Large intestine (tissue), 3 donors: ENCODE measurements around the gene TSPAN2. TPM values are rescaled to one million over a fixed set of nuclear protein-coding genes. Genes with fewer than 3 reads are reported as not detected.

Experiments used
- DNase-seq, 2 donors: peaks; one replicate each; pipeline versions ENCODE4 v3.0.0 to v3.0.0-alpha.2; 2013
- H3K27ac ChIP-seq: one replicate; pipeline ENCODE4 v1.5.1; 2013; ENCODE audit warnings: low read length
- H3K27me3 ChIP-seq: 2 replicates; pipeline ENCODE4 v1.6.1; 2013; ENCODE audit warnings: low read length; ENCODE audit not compliant: control insufficient read depth, insufficient read depth
- H3K36me3 ChIP-seq: 2 replicates; pipeline ENCODE4 v1.6.1; 2013; ENCODE audit warnings: low read length; ENCODE audit not compliant: control insufficient read depth, insufficient read depth
- H3K4me1 ChIP-seq: one replicate; pipeline ENCODE4 v1.6.1; 2013; ENCODE audit warnings: low read length; ENCODE audit not compliant: control insufficient read depth, insufficient read depth
- H3K4me3 ChIP-seq: one replicate; pipeline ENCODE4 v1.5.1; 2013; ENCODE audit warnings: low read length
- H3K9me3 ChIP-seq: one replicate; pipeline ENCODE4 v1.6.1; 2013; ENCODE audit warnings: mild to moderate bottlenecking, low read depth, low read length, moderate library complexity; ENCODE audit not compliant: control insufficient read depth
- WGBS: methylation state at CpG from one replicate; pipeline ENCODE4 v1.1.5; 2013; ENCODE audit warnings: low lambda C conversion rate; ENCODE audit not compliant: insufficient coverage; 5-methylcytosine and 5-hydroxymethylcytosine counted together
- polyA plus RNA-seq: library from polyadenylated mRNA; unstranded; fragments of 120-200 nt; gene quantifications from one replicate; pipeline ENCODE4 v1.2.1, GENCODE V29; 2013

The TSPAN2 gene
- polyA plus RNA-seq, 1 donor = 14.0 TPM

DNA sequence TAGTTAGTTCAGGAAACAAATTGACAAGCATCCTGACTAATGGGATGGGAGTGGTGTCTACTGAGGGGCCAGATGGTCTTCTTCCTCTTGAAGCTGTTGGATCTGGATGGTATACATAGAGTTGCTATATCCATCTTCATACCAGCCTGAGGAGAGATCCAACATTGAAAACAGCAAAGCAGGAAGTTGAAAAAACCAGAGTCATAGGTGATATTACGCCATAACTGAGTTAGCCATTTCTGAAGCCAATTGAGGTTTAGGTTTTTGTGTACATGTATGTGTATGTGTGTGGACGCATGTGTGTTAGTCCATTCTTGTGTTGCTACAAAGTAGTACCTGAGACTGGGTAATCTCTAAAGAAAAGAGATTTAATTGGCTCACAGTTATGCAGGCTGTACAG is 2.3 kb upstream of the TSPAN2 start:
- H3K9me3 ChIP-seq = no peaks in the 10 kb centered on the region
- H3K36me3 ChIP-seq = no peaks in the 10 kb centered on the region
- H3K4me3 ChIP-seq = no peak overlapping the region
- H3K27me3 ChIP-seq = peaks cover 7% of the 10 kb centered on the region
- H3K4me1 ChIP-seq = peaks cover 4% of the 10 kb centered on the region
- H3K27ac ChIP-seq = no peak overlapping the region
- WGBS = 90% methylated on average over 1 of the region's 2 CpGs
- DNase-seq = no peak

DNA sequence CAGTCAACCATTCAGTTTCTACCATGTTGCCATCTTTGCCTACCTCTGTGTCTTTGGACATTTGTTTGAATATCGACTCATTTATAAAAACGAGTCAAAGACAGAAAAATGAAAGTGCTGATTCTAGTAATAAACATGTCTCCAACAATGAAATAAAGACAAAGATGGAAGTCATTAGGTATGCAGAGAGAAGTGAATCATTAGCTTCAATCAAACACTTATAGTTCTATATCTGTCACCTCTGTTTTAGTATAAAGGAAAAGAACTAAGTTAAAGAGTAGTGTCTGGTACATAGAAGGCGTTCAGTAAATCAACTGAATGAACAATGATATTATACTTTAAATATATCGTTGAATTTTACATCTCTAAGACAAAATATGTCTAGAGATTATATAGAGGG is 1.7 kb upstream of the TSPAN2 start:
- Histone ChIP-seq H3K4me3 (no peak overlapping the region), H3K27ac (no peak overlapping the region), H3K9me3 (no peaks in the 10 kb centered on the region), H3K27me3 (peaks cover 7% of the 10 kb centered on the region), H3K4me1 (peaks cover 4% of the 10 kb centered on the region), H3K36me3 (no peaks in the 10 kb centered on the region)
- WGBS = 100% methylated on average over 1 of the region's 4 CpGs
- DNase-seq = no peak

DNA sequence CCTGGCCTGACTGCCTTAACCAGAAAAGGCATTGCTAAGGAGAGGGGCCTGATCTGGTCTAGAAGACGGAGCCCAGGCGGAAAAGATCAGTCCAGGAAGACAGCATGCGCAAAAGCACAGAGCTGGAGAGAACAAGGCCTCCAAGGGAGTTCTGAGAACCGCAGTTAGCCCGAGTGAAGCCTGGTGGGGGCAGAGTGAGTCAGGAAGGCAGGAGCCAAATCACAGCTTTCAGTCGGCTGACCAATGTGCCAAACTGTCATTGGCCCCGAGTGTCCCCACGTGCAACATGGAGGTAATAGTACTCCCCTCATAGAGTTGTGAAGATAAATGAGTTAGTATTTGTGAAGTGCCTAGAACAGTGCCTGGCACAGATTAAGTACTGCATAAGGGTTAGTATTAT is 1.2 kb upstream of the TSPAN2 start:
- Histone ChIP-seq H3K36me3 (no peaks in the 10 kb centered on the region), H3K27ac (peak overlapping the region; percentile 41), H3K4me3 (peak overlapping the region; percentile 57), H3K27me3 (peaks cover 7% of the 10 kb centered on the region), H3K4me1 (peaks cover 4% of the 10 kb centered on the region), H3K9me3 (no peaks in the 10 kb centered on the region)
- no peak for DNase-seq
- 100% methylated on average over 1 of the region's 8 CpGs for WGBS

DNA sequence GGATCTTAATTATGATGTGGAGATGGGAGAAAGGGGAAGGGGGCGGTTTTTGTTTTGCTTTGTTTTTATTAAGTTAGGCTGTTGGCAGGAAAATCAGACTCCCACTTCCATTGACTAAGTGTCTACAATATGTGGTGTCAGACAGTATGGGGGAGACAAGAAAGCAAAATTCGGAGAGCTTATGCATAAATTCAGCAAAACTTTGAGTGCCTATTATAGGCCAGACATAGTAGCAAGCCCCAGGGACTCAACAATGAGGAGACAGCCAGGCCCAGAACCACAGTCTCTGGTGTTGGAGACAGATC is 835 bp upstream of the TSPAN2 start:
- no peak for DNase-seq
- H3K4me1 ChIP-seq = peaks cover 4% of the 10 kb centered on the region
- peak overlapping the region; percentile 57 for H3K4me3 ChIP-seq
- WGBS = no CpG with 5 or more reads among the region's 2 CpGs
- H3K36me3 ChIP-seq = no peaks in the 10 kb centered on the region
- no peaks in the 10 kb centered on the region for H3K9me3 ChIP-seq
- H3K27me3 ChIP-seq = peaks cover 7% of the 10 kb centered on the region
- peak overlapping the region; percentile 41 for H3K27ac ChIP-seq

DNA sequence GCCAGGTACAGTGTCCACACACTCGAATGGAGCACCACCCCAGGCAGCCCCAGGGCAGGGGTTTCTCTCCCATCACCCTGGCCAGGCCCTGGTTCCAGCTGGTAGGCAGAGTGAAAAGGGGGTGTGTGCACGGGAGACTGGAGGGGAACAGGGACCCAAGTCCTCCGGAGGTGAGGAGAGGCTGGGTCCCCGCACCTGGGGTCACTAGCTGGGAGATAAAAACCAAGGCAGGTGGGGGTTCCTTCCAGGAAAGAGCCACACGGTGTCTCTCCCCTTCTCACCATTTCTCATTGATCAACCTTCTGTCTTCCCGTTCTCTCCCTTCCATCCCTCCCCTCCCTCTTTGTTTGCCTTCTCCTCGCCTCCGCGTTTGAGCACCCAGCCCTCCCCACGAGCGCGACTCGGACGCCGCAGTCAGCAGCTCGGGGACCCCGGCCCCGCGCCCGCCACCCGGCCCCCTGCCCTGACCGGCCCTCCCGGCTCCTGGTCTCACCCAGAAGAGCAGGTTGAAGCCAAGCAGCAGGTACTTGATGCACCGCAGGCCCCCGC is 358 bp downstream of the TSPAN2 start:
- no peak for DNase-seq
- Histone ChIP-seq H3K4me1 (peaks cover 4% of the 10 kb centered on the region), H3K4me3 (peak overlapping the region; percentile 57), H3K27ac (peak overlapping the region; percentile 62), H3K9me3 (no peaks in the 10 kb centered on the region), H3K36me3 (no peaks in the 10 kb centered on the region), H3K27me3 (peaks cover 7% of the 10 kb centered on the region)
- 0% methylated on average over 2 of the region's 25 CpGs for WGBS

DNA sequence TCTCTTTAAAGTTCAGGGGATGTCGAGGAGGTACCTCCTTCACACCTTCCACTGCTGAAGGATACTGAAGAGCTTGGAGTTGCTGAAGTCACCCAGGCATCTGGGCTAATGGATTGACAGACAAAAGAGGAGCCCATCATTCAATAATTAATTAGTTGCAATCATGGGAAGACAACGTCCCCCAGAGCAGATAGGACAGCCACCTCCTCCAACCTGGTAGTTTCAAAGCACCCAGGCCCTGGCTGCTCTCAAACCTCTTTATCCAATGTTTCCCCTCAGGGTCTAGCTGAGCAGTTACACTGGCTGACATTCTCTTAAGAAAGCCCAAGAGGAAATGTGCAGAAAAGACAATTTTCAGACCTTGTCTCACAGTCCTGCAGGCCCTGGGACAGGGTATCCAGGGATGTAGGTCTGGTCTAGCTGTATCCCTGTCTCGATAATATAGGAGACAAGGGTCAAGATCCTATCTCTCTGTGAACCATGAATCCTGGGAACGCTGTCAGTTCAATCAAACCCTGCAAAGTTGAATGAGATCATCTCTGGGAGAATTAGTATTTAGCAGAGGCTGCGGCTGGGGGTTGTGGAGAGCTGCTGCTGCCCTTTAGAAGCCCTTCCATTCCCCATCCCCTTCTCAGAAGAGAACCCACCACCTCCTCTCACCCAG is 1.1 kb downstream of the TSPAN2 start:
- peaks cover 7% of the 10 kb centered on the region for H3K27me3 ChIP-seq
- peaks cover 4% of the 10 kb centered on the region for H3K4me1 ChIP-seq
- H3K27ac ChIP-seq = peak overlapping the region; percentile 62
- DNase-seq = peak in 1 of 2 donors; percentile 27
- WGBS = 20% methylated on average over 1 of the region's 5 CpGs
- no peaks in the 10 kb centered on the region for H3K36me3 ChIP-seq
- no peaks in the 10 kb centered on the region for H3K9me3 ChIP-seq
- H3K4me3 ChIP-seq = peak overlapping the region; percentile 57

DNA sequence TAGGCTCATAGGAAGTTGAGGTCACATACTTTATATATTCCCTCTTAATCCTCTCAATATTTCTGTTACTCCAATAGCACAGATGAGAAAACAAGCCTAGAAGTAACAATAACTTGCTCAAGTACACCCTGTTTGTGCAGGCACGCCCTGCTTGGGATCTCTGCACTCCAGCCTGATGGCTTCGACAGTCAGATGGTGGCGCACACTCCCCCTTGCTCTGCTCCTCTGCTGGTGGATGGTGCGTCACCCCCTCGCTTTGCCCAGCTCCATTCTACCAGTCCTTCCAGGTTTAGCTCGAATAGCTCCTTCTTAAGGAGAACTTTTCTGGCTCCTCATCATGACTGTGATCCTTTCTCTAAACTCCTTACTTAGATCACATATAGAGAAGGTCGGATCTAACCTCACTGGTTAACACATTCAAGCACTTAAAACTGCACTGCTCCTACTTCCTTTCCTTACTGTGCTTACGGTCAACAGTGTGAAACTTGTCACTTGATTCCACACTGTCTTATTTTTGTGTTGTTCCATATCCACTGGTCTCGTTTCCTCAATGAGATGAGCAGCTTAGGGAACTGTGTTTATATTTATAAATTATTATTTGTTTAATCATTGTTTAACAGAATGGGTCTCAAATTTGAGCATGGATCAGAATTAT is 3.0 kb downstream of the TSPAN2 start:
- DNase-seq = no peak
- Histone ChIP-seq H3K27me3 (peaks cover 7% of the 10 kb centered on the region), H3K9me3 (no peaks in the 10 kb centered on the region), H3K36me3 (no peaks in the 10 kb centered on the region), H3K4me3 (no peak overlapping the region), H3K4me1 (peaks cover 4% of the 10 kb centered on the region), H3K27ac (peak overlapping the region; percentile 36)
- WGBS = 84% methylated on average over 5 of the region's 9 CpGs

DNA sequence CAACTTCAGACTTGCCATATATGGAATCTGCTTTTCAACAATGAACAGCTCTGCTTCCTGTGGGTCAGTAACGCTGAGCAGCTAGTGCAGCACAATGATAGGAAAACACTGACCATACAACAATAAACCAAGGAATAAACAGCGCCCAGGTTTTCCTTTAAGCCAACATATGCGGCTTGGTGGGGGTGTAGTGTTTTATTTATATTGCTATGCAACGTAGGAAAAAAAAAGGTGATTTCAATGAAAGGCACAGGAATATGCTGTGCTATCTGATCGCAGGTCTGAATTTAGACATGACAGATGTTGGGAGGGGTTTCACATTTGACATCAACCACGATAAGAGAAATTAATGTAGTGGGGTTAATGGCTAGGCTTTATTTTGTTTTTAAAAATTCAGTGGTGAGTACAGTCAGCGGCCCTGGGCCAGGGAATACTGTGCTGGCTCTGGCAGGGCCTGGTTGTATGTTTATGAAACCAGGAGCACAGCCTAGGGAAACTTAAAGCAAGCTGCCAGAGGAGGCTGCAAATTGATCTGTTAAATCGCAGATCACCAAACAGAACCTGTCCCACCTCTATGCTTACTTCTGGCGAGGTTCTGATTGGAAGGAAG is 4.3 kb downstream of the TSPAN2 start:
- no CpG with 5 or more reads among the region's 9 CpGs for WGBS
- Histone ChIP-seq H3K4me3 (no peak overlapping the region), H3K27ac (peak overlapping the region; percentile 2), H3K36me3 (no peaks in the 10 kb centered on the region), H3K4me1 (peaks cover 4% of the 10 kb centered on the region), H3K9me3 (no peaks in the 10 kb centered on the region), H3K27me3 (peaks cover 7% of the 10 kb centered on the region)
- DNase-seq = peak in 1 of 2 donors; percentile 29

DNA sequence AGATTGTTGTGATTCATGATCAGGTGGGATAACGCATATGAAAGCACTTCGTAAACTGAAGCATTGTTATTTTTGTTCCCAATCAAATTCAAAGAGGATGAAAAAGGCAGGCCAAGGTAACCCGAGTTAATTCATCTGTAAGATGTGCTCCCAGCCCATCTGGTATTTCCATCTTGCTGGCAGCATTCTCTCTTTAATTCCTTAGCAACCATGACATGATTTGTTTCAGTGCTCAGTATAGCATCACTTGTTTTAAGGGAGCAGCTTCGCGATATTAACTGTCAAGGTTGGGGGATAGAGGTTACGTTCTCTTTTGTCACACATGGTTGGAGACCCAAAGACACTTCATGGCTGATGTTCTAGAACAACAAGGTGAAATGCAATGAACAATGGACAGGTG is 6.4 kb downstream of the TSPAN2 start:
- DNase-seq = no peak
- WGBS = 71% methylated on average over 3 of the region's 6 CpGs
- H3K4me3 ChIP-seq = no peak overlapping the region

DNA sequence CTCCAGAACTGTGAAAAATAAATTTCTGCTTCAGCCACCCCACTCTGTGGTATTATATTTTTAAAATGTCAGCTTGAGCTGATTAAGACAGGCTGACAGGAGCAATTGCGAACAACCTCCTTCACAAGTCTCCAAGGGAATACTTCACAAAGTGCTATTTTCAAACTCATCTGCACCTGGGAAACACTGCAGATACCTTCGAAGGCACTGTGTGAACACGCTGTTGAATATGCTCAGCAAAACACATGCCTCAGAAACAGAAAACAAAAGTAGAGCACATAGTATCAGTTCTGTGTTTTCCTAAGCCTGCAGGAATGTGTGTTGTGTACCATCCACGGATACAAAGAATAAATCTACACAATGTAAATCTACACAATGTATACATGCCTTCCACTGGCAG is 10.6 kb downstream of the TSPAN2 start:
- Histone ChIP-seq H3K4me1 (no peaks in the 10 kb centered on the region), H3K9me3 (no peaks in the 10 kb centered on the region), H3K27me3 (no peaks in the 10 kb centered on the region), H3K4me3 (no peak overlapping the region), H3K27ac (no peak overlapping the region), H3K36me3 (no peaks in the 10 kb centered on the region)
- no peak for DNase-seq
- 83% methylated on average over 1 of the region's 4 CpGs for WGBS

More for the DNA sequence above, 6.4 kb downstream of the TSPAN2 start:
- Histone ChIP-seq H3K27ac (no peak overlapping the region), H3K36me3 (no peaks in the 10 kb centered on the region), H3K27me3 (no peaks in the 10 kb centered on the region), H3K9me3 (no peaks in the 10 kb centered on the region), H3K4me1 (no peaks in the 10 kb centered on the region)
